ENCODE results near the gene YWHAG. TPM values are rescaled to one million over a fixed set of nuclear protein-coding genes. Genes with fewer than 3 reads are reported as not detected.
A peak's percentile ranks its signal among the peaks of the same experiment; 100 is the strongest.

The YWHAG gene
- total RNA-seq, 2 experiments from 2014 or later, result 42.6 to 126 TPM

DNA sequence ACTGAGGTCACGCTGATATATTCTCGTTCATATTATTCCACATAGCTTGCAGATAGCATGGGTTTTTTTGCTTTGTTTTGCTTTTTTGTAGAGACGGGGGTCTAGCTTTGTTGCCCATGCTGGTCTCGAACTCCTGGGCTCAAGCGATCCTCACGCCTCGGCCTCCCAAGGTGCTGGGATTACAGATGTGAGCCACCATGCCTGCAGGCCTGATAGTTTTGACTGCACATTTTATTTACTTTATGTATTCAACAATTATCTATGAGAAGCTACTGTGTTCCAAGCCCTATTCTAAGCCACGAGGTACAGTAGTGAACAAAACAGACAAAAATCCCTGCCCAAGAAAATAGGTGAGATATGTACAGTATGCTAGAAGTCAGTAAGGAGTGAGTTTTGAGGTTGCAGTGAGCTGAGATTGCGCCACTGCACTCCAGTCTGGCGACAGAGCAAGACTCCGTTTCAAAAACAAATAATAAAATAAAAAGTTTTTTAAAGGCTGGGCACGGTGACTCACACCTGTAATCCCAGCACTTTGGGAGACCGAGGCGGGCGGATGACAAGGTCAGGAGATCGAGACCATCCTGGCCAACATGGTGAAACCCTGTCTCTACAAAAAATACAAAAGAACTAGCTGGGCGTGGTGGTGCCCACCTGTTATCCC, 1.3 kb upstream of the YWHAG start:
- Histone ChIP-seq H3K9me3 (ENCODE audit: low read length) (peaks cover 2% of the 10 kb centered on the region; the same call in 1 of the 2 replicates), H2AFZ (ENCODE audit: low read length) (peak overlapping the region; percentile 82), H3K27ac (ENCODE audit: low read depth, low read length, poor library complexity, severe bottlenecking) (peak overlapping the region; percentile 24), H4K20me1 (ENCODE audit: insufficient read depth, low read length) (peaks cover 26% of the 10 kb centered on the region), H3K4me2 (ENCODE audit: low read length) (peak overlapping the region; percentile 86), H3K4me3 (ENCODE audit: low read depth, low read length, poor library complexity, severe bottlenecking) (peak overlapping the region; percentile 96), H3K4me1 (ENCODE audit: insufficient read depth, low read length, poor library complexity, severe bottlenecking) (peaks cover 39% of the 10 kb centered on the region), H3K79me2 (ENCODE audit: insufficient read depth, low read depth, low read length) (peaks cover 35% of the 10 kb centered on the region), H3K9me2 (ENCODE audit: insufficient read depth, low read length) (no peaks in the 10 kb centered on the region), H3K36me3 (ENCODE audit: insufficient read depth, low read length) (peaks cover 30% of the 10 kb centered on the region)
- DNase-seq (ENCODE audit: low spot score), result no peak
- TF ChIP-seq EZH2phosphoT487 (IDR thresholded peaks at IDR 0.05; ENCODE audit: borderline replicate concordance, low read depth, low read length), result no peak
- TF ChIP-seq, protein P1, sequence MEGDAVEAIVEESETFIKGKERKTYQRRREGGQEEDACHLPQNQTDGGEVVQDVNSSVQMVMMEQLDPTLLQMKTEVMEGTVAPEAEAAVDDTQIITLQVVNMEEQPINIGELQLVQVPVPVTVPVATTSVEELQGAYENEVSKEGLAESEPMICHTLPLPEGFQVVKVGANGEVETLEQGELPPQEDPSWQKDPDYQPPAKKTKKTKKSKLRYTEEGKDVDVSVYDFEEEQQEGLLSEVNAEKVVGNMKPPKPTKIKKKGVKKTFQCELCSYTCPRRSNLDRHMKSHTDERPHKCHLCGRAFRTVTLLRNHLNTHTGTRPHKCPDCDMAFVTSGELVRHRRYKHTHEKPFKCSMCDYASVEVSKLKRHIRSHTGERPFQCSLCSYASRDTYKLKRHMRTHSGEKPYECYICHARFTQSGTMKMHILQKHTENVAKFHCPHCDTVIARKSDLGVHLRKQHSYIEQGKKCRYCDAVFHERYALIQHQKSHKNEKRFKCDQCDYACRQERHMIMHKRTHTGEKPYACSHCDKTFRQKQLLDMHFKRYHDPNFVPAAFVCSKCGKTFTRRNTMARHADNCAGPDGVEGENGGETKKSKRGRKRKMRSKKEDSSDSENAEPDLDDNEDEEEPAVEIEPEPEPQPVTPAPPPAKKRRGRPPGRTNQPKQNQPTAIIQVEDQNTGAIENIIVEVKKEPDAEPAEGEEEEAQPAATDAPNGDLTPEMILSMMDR (conservative IDR thresholded peaks at IDR 0.05; ENCODE audit: low read length), result no peak
- POLR2A ChIA-PET, result interaction anchor here (0.6 to 1.8 kb wide), 8 partner anchors 10 to 128 kb away, joined by 3 to 7 read pairs (median 4); no protein-coding TSS in a partner anchor
- intact Hi-C loops (cut with micrococcal nuclease; ENCODE audit: unreplicated experiment), result loop anchor here (1.0 to 5.0 kb wide), 4 partner anchors 33 to 313 kb away; partner anchors contain the start of genes MDH2 and STYXL1
- BruUV-seq (replicated peaks), result no TSS peak
- CTCF ChIA-PET (ENCODE audit: unreplicated experiment), result interaction anchor here (1.7 kb wide), 1 partner anchor 13 kb away, joined by 4 read pairs; no protein-coding TSS in a partner anchor

DNA sequence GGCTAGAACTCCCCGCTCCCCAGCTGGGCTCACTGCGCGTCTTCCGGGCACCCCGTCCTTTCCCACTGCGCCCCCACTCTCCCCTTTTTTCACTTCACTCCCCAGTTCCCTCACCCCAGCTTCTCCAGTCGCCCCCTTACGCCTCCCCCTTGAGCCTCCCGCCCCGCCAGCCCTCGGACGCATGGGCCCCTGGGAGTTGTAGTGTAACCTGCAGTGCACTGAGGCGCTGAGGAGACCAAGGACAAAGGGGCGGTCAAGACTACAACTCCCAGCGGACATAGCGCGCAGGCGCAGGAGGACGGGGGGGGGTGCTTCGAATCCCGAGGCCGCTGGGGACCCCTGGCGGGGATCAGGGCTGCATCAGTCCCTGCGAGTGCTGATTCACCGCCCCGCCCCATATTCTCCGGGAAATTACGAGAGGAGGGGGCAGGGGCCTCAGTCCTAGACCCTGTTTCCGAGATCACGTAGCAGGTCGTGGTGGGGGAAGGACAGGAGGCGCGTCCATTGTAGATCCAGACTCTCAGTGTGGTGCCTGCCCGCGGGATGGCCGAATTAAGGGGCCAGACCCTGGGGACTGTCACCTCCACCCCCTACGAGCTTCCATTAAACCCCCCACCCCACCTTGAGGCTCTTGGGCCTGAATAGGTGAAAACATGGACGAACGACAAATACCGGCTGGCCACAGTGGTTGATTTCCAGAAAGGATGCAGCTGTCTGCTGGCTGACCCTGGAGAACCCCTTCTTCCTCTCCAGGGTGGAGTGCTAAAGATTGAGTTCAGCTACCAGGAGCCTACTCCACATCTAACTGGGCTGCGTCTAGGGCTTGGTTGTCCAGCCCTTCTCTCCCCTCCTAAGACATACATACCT, 553 bp upstream of the YWHAG start:
- Histone ChIP-seq H3K4me3 (ENCODE audit: low read depth, low read length, poor library complexity, severe bottlenecking) (peak overlapping the region; percentile 96), H4K20me1 (ENCODE audit: insufficient read depth, low read length) (peaks cover 32% of the 10 kb centered on the region), H3K79me2 (ENCODE audit: insufficient read depth, low read depth, low read length) (peaks cover 43% of the 10 kb centered on the region), H3K27ac (ENCODE audit: low read depth, low read length, poor library complexity, severe bottlenecking) (peak overlapping the region; percentile 54), H3K9me2 (ENCODE audit: insufficient read depth, low read length) (no peaks in the 10 kb centered on the region), H2AFZ (ENCODE audit: low read length) (peak overlapping the region; percentile 82), H3K9me3 (ENCODE audit: low read length) (peaks cover 8% of the 10 kb centered on the region; the same call in 1 of the 2 replicates), H3K4me2 (ENCODE audit: low read length) (peak overlapping the region; percentile 86), H3K36me3 (ENCODE audit: insufficient read depth, low read length) (peaks cover 37% of the 10 kb centered on the region), H3K4me1 (ENCODE audit: insufficient read depth, low read length, poor library complexity, severe bottlenecking) (peaks cover 31% of the 10 kb centered on the region)
- peak; percentile 99 for DNase-seq (ENCODE audit: low spot score)
- intact Hi-C loops (cut with micrococcal nuclease; ENCODE audit: unreplicated experiment), result loop anchor here (1.0 to 5.0 kb wide), 4 partner anchors 33 to 312 kb away; partner anchors contain the start of genes MDH2 and STYXL1
- TF ChIP-seq, protein P1 (conservative IDR thresholded peaks at IDR 0.05; ENCODE audit: low read length), result peak; percentile 78
- TF ChIP-seq EZH2phosphoT487 (IDR thresholded peaks at IDR 0.05; ENCODE audit: borderline replicate concordance, low read depth, low read length), result no peak
- ChIA-PET CTCF (ENCODE audit: unreplicated experiment) (interaction anchor here (0.5 to 1.7 kb wide), 3 partner anchors 14 to 95 kb away, joined by 4 to 5 read pairs (median 4); no protein-coding TSS in a partner anchor), POLR2A (interaction anchor here (0.6 to 1.8 kb wide), 10 partner anchors 9 to 1186 kb away, joined by 3 to 7 read pairs (median 4); no protein-coding TSS in a partner anchor)
- BruUV-seq (replicated peaks), result no TSS peak
